ENCODE data around the gene BCL3.
A peak's percentile ranks its signal among the peaks of the same experiment; 100 is the strongest.

BCL3 gene

DNA sequence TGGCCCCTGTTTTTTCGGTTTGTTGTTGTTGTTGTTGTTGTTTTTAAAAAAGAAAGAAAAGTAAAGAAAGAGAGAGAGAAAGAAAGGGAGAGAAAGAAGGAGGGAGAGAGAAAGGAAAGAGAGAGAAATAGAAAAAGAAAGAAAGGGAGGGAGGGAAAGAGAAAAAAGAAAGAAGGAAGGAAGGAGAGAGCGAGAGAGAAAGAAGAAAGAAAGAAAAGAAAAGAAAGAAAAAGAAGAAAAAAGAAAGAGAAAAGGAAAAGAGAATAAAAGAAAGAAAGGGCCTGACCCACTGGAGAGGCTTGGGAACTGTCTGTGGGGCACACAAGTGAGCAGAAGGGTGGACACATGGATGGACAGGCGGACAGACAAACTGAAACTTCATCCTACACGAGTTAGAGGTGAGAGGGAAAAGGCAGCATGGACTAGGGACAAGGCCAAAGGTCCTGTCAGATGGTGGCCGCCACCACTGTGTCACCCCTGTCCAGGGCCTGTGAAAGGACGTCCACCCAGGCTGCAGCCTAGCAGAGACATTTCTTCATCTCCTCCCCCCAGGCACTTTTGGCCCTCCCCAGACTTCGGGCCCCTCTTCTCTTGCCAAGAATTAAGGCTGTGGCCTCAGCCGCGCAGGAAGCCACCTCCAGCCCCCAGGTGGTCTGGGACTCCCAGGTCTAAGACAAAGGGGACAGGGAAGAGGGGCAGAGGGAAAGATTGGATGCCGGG is 51.3 kb downstream of the BCL3 start:
- no peak for DNase-seq

DNA sequence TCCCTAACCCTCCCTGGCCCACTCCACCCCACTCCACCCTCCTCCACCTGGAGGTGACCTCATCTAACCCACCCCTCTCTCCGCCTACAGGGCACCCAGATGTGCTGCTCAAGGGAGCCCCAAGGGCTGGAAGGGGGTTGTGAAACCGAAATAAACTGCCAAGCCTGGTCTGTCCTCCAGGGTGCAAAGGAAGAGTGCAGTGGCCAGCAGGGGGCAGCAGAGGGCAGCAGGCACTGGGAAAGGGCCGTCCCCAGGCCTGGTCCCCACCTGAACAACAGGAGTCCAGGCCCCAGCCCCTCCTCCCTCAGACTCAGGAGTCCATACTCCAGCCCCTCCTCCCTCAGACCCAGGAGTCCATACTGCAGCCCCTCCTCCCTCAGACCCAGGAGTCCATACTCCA is 52.0 kb downstream of the BCL3 start:
- DNase-seq: peak; percentile 57 to 79

DNA sequence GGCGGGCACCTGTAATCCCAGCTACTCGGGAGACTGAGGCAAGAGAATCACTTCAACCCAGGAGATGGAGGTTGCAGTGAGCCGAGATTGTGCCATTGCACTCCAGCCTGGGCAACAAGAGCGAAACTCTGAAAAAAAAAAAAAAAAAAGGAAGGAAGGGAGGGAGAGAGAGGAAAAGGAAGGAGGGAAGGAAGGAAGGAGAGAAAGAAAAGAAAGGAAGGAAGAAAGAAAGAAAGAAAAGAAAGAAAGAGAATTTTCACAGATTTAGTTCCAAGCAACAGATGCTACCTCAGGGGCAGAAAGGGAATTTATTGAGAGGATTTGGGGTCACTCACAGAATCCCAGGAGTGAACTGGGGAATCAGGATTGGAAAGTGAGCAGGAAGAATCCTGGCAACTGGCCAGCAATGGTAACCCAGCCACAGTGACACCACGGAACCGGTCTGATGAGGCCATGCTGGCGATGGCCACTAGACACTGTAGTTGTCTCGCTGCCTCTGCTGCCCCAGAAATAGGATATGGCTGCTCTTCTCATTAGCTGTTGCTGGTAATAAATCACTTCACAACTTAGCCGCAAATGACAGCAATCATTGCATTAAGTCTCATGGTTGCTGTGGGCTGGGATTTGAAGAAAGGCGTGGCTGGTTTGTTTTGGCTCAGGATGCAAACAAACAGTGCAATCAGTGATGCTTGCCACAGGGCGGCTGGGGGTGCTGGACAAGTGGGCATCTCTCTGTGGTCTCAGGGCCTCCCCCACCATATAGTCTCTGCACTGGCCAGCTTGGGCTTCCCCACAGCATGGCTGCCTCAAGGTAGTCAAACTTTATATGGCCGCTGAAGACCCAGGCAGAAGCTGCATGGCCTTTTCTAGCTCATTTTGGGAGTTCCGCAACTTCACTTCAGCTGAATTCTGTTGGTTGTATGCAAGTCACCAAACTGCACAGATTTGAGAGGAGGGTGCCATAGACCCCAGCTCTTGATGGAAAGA is 55.2 kb downstream of the BCL3 start:
- no peak for DNase-seq

DNA sequence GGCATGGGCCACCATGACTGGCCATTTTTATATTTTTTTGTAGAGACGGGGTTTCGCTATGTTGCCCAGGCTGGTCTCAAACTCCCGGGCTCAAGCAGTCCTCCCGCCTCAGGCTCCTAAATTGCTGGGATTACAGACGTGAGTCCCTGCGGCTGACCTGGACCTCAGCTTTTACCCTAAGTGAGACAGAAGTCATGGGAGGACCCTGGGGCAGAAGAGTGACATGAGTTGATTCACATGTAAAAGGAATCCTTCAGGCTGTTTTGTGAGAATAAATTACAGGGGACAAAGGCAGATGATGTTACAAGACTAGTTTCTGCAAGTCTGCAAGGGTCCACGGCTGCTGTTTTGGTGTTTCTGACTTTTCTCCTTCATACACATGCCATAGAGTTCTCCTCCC is 57.8 kb downstream of the BCL3 start:
- DNase-seq: no peak

DNA sequence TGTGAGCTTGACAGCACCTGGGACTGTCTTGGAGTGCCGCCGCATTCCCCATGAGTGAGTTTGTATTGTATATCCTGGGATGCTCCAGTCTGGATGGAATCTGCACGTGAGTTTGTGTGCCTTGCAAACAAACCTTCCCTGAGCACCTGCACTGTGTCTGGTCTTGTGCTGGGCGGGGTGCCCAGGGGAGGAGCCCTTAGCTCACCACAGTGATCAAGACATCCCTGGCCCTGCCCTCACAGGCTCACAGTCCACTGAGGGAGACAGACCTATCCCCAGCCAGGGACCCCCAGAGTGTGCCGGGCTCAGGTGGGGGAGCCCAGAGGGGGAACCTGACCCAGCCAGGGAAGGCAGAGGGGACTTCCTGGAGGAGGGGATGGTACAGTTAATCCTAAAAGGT is 58.7 kb downstream of the BCL3 start:
- no peak for DNase-seq

DNA sequence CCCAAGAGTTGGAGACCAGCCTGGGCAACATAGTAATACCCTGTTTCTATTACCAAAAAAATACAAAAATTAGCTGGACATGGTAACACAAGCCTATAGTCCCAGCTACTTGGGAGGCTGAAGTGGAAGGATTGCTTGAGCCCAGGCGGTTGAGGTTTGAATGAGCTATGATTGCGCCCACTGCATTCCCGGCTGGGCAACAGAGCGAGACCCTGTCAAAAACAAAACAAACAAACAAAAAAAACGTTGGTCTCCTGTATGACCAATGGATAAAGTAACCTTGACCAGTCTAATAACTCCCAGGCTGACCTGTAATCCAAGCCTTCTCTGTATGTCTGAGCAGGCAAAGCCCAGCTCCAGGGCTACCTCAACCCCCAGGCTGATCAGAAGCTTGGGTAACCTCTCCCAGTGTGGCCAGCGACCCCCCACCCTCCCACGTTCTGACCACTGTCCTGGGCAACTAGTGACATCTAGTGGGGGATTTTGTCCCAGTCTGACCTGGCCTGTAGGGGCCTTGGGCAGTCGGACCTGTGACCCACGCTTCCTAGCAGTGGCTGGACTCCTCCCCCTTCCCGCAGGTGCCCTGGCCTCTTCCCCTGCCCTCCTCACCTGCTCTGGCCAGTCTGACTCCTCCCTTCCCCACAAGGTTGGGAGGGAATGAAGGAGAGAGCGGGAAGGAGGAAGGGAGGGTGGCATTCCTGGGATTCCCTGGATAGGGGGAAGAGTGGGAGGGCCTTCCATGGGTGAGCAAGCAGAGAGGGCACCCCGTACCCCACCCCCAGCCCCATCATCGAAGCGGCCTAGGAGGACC is 59.3 kb downstream of the BCL3 start:
- peak in 1 of 2 experiments; percentile 27 for DNase-seq

DNA sequence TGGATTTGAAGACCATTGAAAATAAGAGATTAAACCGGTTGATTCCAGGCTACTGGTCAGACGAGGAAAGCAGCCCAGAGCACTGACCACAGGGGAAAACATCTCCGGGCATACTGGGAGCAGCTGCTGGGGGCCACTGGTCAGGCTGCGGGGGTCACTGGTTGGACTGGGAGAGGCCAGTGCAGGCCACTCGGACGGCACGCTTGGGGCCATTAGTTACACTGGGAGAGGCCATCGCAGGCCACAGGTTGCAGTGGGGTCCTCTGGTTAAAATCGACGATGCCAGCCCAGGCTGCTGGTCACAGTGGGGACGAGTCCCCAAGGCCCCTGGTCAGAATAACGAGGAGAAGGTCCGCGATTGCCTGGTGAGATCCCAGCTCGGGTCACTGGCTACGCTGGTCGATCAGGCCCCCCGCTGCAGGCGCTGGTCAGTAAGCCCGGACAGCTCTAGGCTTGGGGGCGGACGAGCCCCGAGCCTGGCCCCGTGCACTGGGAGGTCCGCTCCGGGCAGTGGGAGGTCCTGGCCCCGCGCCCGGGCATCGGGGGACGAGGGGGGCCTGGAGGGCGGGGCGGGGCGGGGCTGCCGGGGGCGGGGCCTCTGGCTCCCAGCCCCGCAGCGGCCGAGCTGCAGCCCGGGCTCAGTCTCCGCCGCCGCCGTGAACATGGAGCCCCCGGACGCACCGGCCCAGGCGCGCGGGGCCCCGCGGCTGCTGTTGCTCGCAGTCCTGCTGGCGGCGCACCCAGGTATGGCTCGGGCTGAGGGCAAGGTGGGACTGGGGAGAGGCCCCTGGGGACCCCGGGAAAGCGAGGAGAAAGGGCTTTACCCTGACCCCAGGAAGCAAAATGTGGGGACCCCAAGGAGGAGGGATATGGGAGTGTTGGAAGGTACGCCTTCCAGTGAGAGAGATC is 60.2 kb downstream of the BCL3 start, which contains the start of gene BCAM:
BCAM (plus strand) TSS at position 641 of the 909 bp plus-strand sequence; CDS start at position 663, 22 bp downstream.
- peak in 1 of 2 experiments; percentile 65 for DNase-seq

All from NCI-H1930 (cell line).